Measurements from ENCODE around the gene PTGR3. TPM values are rescaled to one million over a fixed set of nuclear protein-coding genes. Genes with fewer than 3 reads are reported as not detected.

The PTGR3 gene
- total and polyA plus RNA-seq, 2 donors from 2014 or later: 21.1 to 36.8 TPM

DNA sequence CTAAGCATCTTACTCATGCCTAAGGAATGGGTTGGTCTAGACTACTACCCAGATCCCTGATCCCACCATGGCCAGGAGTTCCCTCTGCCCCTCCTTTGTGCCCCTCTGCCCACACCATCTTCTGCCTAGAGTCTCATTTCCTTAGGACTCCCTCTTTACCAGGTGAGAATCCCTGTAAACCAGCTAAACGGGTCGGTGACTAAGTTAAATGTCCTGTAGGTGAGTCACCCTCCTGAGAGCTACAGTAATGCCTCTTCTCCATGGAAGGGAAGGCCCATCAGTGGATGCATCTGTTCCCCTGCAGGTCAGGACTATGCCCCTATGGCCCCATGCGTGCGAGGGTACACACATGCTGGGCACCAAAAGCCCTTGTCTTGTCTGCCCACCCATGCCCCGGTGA lies 25.4 kb downstream of the PTGR3 start:
- no peaks in the 10 kb centered on the region for H3K36me3 ChIP-seq (ENCODE audit: control insufficient read depth in 2 of 3, insufficient read depth in 3 of 3, low read length in 3 of 3)
- no peaks in the 10 kb centered on the region for H3K27me3 ChIP-seq (ENCODE audit: control insufficient read depth, insufficient read depth, low read length)
- FAIRE-seq (no peak), DNase-seq (no peak)
- H3K4me1 ChIP-seq (ENCODE audit: control insufficient read depth in 2 of 3, insufficient read depth in 2 of 3, low read depth in 1 of 3, low read length in 3 of 3): peaks cover 0 to 4% (median 0%) of the 10 kb centered on the region in 3 donors
- intact Hi-C loops (cut with DNase I): no loop called here
- TF ChIP-seq, protein P1, sequence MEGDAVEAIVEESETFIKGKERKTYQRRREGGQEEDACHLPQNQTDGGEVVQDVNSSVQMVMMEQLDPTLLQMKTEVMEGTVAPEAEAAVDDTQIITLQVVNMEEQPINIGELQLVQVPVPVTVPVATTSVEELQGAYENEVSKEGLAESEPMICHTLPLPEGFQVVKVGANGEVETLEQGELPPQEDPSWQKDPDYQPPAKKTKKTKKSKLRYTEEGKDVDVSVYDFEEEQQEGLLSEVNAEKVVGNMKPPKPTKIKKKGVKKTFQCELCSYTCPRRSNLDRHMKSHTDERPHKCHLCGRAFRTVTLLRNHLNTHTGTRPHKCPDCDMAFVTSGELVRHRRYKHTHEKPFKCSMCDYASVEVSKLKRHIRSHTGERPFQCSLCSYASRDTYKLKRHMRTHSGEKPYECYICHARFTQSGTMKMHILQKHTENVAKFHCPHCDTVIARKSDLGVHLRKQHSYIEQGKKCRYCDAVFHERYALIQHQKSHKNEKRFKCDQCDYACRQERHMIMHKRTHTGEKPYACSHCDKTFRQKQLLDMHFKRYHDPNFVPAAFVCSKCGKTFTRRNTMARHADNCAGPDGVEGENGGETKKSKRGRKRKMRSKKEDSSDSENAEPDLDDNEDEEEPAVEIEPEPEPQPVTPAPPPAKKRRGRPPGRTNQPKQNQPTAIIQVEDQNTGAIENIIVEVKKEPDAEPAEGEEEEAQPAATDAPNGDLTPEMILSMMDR (IDR thresholded peaks at IDR 0.05; ENCODE audit: borderline replicate concordance, extremely low read depth, insufficient read depth): no peak
- no peak overlapping the region for H3K27ac ChIP-seq (ENCODE audit: low read depth in 2 of 2, low read length in 2 of 2)
- no peaks in the 10 kb centered on the region for H3K9me3 ChIP-seq (ENCODE audit: control insufficient read depth in 2 of 3, insufficient read depth in 1 of 3, low read length in 3 of 3)
- H3K4me3 ChIP-seq (ENCODE audit: low read length in 3 of 3): no peak overlapping the region
- H3K9ac ChIP-seq (ENCODE audit: low read length in 3 of 3): no peak overlapping the region

DNA sequence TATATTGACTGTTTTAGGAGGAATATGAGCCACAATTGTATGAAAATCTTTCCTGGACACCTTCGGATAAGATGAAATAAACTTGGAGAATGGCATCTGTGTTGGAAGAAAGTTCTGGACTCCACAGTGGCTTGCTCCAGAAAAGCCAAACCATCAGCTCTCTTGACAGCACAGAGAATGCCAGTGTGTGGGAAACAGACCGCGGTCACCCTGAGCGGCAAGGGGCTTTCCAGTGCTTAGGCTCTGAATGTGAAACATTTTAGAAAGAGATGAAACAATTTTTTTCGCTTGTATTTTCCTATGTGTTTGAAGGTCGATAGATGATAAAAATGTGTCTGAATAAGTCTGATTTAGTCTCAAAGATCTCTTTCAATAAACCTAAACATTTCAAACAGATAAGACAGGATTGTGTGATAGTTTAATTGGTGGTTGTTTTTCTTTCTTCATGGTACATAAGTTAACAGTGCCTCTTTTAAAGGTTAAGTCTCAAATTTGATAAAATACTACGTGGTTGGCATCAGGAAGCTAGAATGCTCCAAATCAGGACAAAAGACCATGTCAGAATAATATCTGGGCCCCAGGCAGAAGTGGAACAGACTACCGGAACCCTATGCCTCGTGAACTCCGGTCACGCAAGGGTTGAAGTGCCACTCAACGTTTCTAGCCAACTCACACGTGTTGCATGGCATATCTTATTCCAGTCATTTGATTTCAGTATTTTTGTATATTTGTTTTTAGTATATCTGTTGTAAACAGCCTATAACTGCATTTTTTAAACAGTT lies 28.9 kb downstream of the PTGR3 start:
- DNase-seq (no peak), FAIRE-seq (no peak)
- Histone ChIP-seq H3K9me3 (ENCODE audit: control insufficient read depth in 2 of 3, insufficient read depth in 1 of 3, low read length in 3 of 3) (no peaks in the 10 kb centered on the region), H3K27me3 (ENCODE audit: control insufficient read depth, insufficient read depth, low read length) (no peaks in the 10 kb centered on the region), H3K36me3 (ENCODE audit: control insufficient read depth in 2 of 3, insufficient read depth in 3 of 3, low read length in 3 of 3) (no peaks in the 10 kb centered on the region), H3K27ac (ENCODE audit: low read depth in 2 of 2, low read length in 2 of 2) (no peak overlapping the region), H3K4me1 (ENCODE audit: control insufficient read depth in 2 of 3, insufficient read depth in 2 of 3, low read depth in 1 of 3, low read length in 3 of 3) (peaks cover 0 to 4% (median 0%) of the 10 kb centered on the region in 3 donors), H3K9ac (ENCODE audit: low read length in 3 of 3) (no peak overlapping the region), H3K4me3 (ENCODE audit: low read length in 3 of 3) (no peak overlapping the region)
- intact Hi-C loops (cut with DNase I): no loop called here
- TF ChIP-seq, protein P1 (IDR thresholded peaks at IDR 0.05; ENCODE audit: borderline replicate concordance, extremely low read depth, insufficient read depth): no peak

DNA sequence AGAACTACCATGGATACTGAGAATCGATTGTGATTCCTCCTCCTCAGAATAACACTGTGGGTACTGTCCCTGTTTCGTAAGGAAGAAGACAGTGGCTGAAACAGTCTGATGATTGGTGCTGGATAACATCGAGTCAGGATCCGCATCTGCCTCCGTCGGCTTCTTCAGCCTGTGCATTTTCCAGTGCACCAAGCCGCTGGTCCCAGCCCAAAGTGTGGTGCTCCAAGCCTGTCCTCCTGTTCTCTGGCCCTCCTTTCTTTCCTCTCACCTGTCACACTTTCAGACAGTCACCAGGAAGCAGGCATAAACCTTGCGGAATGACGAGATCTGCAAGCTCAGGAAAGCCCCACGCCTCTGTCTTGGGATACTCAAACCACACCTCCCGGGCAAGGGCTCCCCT lies 30.6 kb downstream of the PTGR3 start:
- DNase-seq: no peak
- no peak for FAIRE-seq
- intact Hi-C loops (cut with DNase I): no loop called here

More for the DNA sequence above, 30.6 kb downstream of the PTGR3 start:
- Histone ChIP-seq H3K4me1 (ENCODE audit: control insufficient read depth in 2 of 3, insufficient read depth in 2 of 3, low read depth in 1 of 3, low read length in 3 of 3) (no peaks in the 10 kb centered on the region), H3K36me3 (ENCODE audit: control insufficient read depth in 2 of 3, insufficient read depth in 3 of 3, low read length in 3 of 3) (no peaks in the 10 kb centered on the region), H3K9ac (ENCODE audit: low read length in 3 of 3) (no peak overlapping the region), H3K9me3 (ENCODE audit: control insufficient read depth in 2 of 3, insufficient read depth in 1 of 3, low read length in 3 of 3) (no peaks in the 10 kb centered on the region), H3K27ac (ENCODE audit: low read depth in 2 of 2, low read length in 2 of 2) (no peak overlapping the region), H3K4me3 (ENCODE audit: low read length in 3 of 3) (no peak overlapping the region), H3K27me3 (ENCODE audit: control insufficient read depth, insufficient read depth, low read length) (no peaks in the 10 kb centered on the region)
- TF ChIP-seq, protein P1 (IDR thresholded peaks at IDR 0.05; ENCODE audit: borderline replicate concordance, extremely low read depth, insufficient read depth): no peak

Measured in kidney (tissue), 14 donors.